Suprapubic skin (tissue), 4 donors: ENCODE measurements around the gene ZNF740. TPM values are rescaled to one million over a fixed set of nuclear protein-coding genes. Genes with fewer than 3 reads are reported as not detected.

ENCODE experiments used
- DNase-seq, 2 donors: peaks; one replicate each; pipeline ENCODE4 v3.0.0-alpha.2; 2019; ENCODE audit warnings: low spot score in 2 of 2
- H3K27ac ChIP-seq: fragments of 200-600 bp; sonication (generic); one replicate; pipeline ENCODE4 v1.5.1; 2019
- H3K27me3 ChIP-seq: fragments of 200-600 bp; sonication (generic); one replicate; pipeline ENCODE4 v1.5.1; 2019
- H3K36me3 ChIP-seq: fragments of 200-600 bp; sonication (generic); one replicate; pipeline ENCODE4 v1.5.1; 2019
- H3K4me1 ChIP-seq: fragments of 200-600 bp; sonication (generic); one replicate; pipeline ENCODE4 v1.5.1; 2019
- H3K4me3 ChIP-seq: fragments of 200-600 bp; sonication (generic); one replicate; pipeline ENCODE4 v1.5.1; 2019; ENCODE audit warnings: mild to moderate bottlenecking
- H3K9me3 ChIP-seq: fragments of 200-600 bp; sonication (generic); one replicate; pipeline ENCODE4 v1.5.1; 2019
- EP300 ChIP-seq: sonication (generic); formaldehyde crosslinking; IDR thresholded peaks from one replicate; pipeline ENCODE4 v1.6.1; 2017; ENCODE audit warnings: antibody characterized with exemption
- POLR2A ChIP-seq, 2 donors: fragments of 450-650 bp; IDR thresholded peaks; one replicate each; pipeline ENCODE4 v1.6.1; 2017; ENCODE audit warnings: antibody characterized with exemption in 2 of 2, mild to moderate bottlenecking in 2 of 2, moderate library complexity in 2 of 2
- POLR2AphosphoS5 ChIP-seq, 3 donors: sonication (generic); formaldehyde crosslinking; IDR thresholded peaks; one replicate each; pipeline ENCODE4 v1.6.1; 2017; ENCODE audit warnings: antibody characterized with exemption in 3 of 3
- WGBS: methylation state at CpG from one replicate; pipeline ENCODE4 v1.1.5; 2018; 5-methylcytosine and 5-hydroxymethylcytosine counted together
- total RNA-seq, 4 donors: library from RNA; depleted of rRNA; stranded (reverse); fragments of >200 nt; gene quantifications; one replicate each; pipeline ENCODE4 v1.1.0, GENCODE V29; 2016
- TF ChIP-seq, protein P1 (sequence below), 2 donors: fragments of 200-600 bp in 1 of 2; fragments of 450-650 bp in 1 of 2; sonication (generic) in 1 of 2; IDR thresholded peaks; one replicate each; pipeline ENCODE4 v1.5.1; 2016 to 2019; ENCODE audit warnings: antibody characterized with exemption in 2 of 2, mild to moderate bottlenecking in 1 of 2, moderate library complexity in 1 of 2

The ZNF740 gene
- total RNA-seq, 4 donors from 2014 or later, result 5.9 to 38.9 (median 15.2) TPM

DNA sequence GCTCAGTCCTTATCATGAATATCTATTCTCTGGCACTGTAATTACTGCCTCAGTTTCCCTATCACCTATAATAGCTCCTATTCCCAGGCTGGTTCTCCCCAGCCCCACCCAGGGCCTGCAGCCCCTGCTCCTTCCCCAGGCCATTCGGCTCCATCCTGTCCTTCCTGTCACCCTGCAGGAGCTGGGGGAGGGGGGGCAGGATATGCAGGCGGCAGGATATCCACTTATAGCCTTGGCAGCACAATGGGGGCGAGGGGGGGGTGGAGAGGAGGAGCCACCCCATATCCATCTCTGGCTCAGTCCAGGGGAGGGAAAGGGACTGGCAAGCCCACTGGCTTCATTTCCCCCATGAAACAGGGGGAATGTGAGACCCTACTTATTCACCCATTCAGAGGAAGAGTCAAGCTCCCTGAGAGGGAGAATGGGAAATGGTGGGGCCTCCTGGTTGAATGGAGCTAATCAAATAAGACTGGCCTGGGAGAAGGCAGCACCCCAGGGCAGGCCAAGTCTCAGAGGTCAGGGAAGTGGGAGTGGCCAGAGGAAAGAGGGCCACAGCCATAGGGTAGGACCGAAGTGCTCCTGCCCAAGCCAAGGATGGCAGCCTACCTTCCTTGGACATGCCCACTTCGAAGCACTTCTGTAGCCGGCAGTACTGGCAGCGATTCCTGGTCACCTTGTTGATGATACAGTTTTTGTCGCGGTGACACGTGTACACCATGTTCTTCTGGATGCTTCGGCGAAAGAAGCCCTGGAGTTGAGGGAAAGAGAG lies 34.3 kb downstream of the ZNF740 start:
- H3K4me1 ChIP-seq, result peaks cover 55% of the 10 kb centered on the region
- no peak overlapping the region for H3K27ac ChIP-seq
- H3K36me3 ChIP-seq, result peaks cover 62% of the 10 kb centered on the region
- no peaks in the 10 kb centered on the region for H3K27me3 ChIP-seq
- DNase-seq, result no peak
- H3K4me3 ChIP-seq, result no peak overlapping the region
- no peaks in the 10 kb centered on the region for H3K9me3 ChIP-seq
- TF ChIP-seq EP300 (no peak), POLR2AphosphoS5 (IDR thresholded peaks at IDR 0.05) (no peak), POLR2A (IDR thresholded peaks at IDR 0.05) (no peak)
- TF ChIP-seq, protein P1, sequence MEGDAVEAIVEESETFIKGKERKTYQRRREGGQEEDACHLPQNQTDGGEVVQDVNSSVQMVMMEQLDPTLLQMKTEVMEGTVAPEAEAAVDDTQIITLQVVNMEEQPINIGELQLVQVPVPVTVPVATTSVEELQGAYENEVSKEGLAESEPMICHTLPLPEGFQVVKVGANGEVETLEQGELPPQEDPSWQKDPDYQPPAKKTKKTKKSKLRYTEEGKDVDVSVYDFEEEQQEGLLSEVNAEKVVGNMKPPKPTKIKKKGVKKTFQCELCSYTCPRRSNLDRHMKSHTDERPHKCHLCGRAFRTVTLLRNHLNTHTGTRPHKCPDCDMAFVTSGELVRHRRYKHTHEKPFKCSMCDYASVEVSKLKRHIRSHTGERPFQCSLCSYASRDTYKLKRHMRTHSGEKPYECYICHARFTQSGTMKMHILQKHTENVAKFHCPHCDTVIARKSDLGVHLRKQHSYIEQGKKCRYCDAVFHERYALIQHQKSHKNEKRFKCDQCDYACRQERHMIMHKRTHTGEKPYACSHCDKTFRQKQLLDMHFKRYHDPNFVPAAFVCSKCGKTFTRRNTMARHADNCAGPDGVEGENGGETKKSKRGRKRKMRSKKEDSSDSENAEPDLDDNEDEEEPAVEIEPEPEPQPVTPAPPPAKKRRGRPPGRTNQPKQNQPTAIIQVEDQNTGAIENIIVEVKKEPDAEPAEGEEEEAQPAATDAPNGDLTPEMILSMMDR (IDR thresholded peaks at IDR 0.05), result no peak
- 55% methylated on average over 12 of the region's 12 CpGs for WGBS

DNA sequence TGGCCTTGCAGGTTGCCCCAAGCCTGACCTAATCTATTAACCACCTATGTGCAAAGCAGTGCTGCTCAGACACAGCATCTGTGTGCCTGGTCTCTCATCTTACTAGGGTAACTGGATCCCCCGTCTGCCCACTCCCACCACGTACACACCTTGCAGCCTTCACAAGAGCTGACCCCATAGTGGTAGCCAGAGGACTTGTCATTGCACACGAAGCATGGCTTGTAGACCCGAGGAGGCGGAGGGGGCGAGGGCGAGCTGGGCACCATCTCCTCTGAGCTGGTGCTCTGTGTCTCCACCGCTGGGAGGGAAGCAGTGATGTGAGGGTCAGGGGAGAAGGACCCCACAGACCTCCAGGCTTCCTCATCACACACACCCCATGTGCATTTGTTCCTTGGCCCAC lies 35.0 kb downstream of the ZNF740 start:
- DNase-seq, result no peak
- Histone ChIP-seq H3K27me3 (no peaks in the 10 kb centered on the region), H3K4me3 (no peak overlapping the region), H3K9me3 (no peaks in the 10 kb centered on the region), H3K4me1 (peaks cover 62% of the 10 kb centered on the region), H3K27ac (no peak overlapping the region), H3K36me3 (peaks cover 56% of the 10 kb centered on the region)
- 82% methylated on average over 7 of the region's 8 CpGs for WGBS
- TF ChIP-seq POLR2AphosphoS5 (IDR thresholded peaks at IDR 0.05) (no peak), EP300 (no peak), POLR2A (IDR thresholded peaks at IDR 0.05) (no peak)
- TF ChIP-seq, protein P1 (IDR thresholded peaks at IDR 0.05), result no peak

DNA sequence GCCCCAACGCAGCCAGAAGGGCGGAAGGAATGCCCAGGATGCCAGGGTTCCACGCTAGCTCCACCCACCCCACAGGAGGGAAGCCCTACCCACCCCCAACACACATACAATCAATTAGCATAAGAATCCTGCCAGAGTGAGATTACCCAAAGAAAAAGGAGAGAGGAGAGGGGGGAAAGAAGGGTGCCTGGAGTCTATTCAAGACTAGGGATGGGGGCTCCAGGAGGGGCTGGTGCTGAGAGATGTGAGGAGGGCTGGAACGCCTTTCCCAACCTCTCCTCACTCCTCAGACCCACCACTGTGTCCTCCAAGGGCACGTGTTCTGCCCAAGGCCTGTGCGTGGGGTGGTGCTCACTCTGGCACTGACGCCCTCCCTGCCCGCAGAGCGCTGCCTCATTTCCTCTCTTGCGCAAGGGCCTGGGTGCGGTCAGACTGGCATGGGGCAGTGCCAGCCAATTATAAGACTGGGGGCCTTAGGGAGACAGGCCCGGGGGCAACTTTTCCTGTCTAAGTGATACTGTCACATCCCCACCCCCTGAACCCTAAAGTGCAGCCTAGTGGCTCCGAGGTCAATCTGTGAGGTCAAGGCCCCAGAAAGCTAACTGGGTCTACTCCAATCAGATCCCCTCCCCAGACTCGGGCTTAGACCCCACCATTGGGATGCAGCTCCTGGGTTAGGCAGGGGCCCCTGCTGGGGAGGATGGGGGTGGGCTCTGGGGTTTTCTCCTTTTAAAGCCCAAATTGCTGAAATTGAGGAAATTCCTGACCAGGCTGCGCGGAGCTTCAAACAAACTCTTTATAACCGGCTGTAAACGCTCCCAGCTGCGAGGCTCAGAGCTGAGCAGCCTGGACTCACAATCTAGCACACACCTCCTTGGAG lies 36.8 kb downstream of the ZNF740 start:
- peaks cover 76% of the 10 kb centered on the region for H3K4me1 ChIP-seq
- no peak for DNase-seq

DNA sequence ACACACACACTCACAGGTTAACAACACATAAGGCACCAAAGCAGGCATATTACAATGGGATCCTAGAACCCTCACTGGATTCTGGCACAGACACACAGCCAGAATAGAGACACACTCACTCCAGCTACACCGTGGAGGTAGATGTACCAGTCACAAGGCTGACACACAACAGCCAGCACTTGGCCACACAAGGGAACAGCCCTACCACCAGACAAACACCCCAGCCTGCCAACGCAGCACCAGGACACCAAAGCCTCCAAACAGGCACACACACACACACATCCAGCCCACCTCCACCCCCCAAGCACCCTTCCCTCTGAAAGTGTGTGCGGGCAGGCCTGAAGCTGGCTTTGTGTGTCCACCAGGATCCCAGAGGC lies 37.4 kb downstream of the ZNF740 start:
- no peaks in the 10 kb centered on the region for H3K27me3 ChIP-seq
- H3K36me3 ChIP-seq, result peaks cover 31% of the 10 kb centered on the region
- no peak for DNase-seq
- no peak for TF ChIP-seq EP300
- TF ChIP-seq POLR2A (IDR thresholded peaks at IDR 0.05), result no peak
- TF ChIP-seq, protein P1 (IDR thresholded peaks at IDR 0.05), result no peak
- TF ChIP-seq POLR2AphosphoS5 (IDR thresholded peaks at IDR 0.05), result no peak
- no peaks in the 10 kb centered on the region for H3K9me3 ChIP-seq
- peak overlapping the region; percentile 61 for H3K4me3 ChIP-seq
- H3K27ac ChIP-seq, result peak overlapping the region; percentile 99
- H3K4me1 ChIP-seq, result peaks cover 82% of the 10 kb centered on the region
- 61% methylated on average over 3 of the region's 3 CpGs for WGBS

More for the DNA sequence above, 36.8 kb downstream of the ZNF740 start:
- Histone ChIP-seq H3K9me3 (no peaks in the 10 kb centered on the region), H3K36me3 (peaks cover 38% of the 10 kb centered on the region), H3K4me3 (peak overlapping the region; percentile 61), H3K27ac (peak overlapping the region; percentile 99), H3K27me3 (no peaks in the 10 kb centered on the region)
- 50% methylated on average over 12 of the region's 19 CpGs for WGBS
- no peak for TF ChIP-seq EP300
- no peak for TF ChIP-seq POLR2A (IDR thresholded peaks at IDR 0.05)
- no peak for TF ChIP-seq POLR2AphosphoS5 (IDR thresholded peaks at IDR 0.05)
- TF ChIP-seq, protein P1 (IDR thresholded peaks at IDR 0.05), result no peak
